ENCODE measurements around the gene POGLUT3. TPM values are rescaled to one million over a fixed set of nuclear protein-coding genes. Genes with fewer than 3 reads are reported as not detected.

The POGLUT3 gene
- 6.8 and 7.8 TPM in 2 replicates for total RNA-seq (2014; rRNA removed; shearing (Covaris generic))

DNA sequence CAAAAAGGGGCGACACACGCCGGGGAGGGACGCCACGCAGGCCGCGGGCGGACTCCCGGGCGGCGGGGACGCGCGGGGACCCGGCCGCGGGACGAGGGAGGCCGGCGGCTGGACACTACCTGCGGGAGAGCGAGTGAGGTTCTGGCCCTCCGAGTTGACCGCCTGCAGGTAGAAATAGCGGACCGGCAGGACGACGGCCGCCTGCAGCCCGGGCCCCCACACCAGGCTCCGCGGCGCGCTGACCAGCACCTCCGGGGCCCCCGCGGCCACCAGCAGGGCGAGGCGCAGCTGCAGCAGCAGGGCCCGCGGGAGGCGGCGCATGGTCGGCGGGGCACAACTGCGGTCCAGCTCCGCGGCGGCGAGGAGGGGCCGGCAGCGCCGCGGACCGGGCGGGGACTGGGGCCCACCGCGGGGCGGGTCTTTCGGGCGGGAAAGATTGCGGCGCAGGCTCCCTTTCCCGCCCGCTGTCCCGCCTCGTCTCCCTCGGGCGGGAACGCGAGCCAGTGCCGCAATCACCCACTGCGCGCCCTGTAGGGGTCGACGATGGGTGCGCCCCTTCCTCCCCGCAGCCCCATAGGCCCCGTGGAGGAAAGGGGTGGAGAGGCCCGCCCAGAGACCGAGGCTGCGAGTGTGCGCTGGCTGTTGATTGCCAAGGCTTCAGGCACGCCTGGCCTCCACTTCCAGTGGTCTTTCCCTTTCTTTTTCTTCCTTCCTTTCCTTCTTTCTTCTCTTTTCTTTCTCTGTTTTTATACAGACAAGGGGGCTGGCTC, at the start of gene POGLUT3:
POGLUT3 (minus strand) TSS at position 339 of the 770 bp plus-strand sequence; CDS start at position 321, 18 bp downstream.
- DNase-seq (ENCODE audit: low spot score): peak; percentile 47

GRCh38 chr11:108545909-108546501, 47.8 kb upstream of the POGLUT3 start:
- no peak for DNase-seq (ENCODE audit: low spot score)

DNA sequence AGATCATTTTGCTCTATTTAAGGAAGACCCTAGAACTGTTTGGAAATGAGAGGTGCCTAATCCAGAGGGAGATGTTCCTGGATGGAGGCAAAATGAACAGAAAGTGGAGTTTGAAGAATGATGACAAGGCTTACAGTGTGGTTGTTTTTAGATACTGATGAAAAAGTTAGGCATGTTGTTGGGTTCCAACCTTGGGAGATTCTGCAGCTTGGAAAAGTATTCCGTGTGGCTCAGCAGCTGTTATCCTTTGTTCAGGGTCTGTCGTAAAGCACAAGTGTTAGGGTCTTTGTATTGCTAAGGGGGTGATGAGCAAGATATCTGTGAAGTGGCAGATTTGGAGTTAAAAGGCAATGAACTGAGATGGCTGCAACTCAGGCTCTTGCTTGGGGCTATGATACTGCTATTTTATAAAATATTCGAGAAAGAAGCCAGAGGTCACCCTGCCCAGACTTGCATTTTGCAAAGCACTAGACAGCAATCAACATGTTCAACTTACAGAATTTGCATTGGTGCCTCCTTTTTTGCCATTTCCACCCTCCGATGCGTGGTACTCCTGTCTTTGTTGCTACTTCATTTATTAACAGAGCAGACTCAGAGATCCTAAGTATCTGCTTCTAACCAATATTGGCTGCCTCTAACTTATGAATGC, 45.3 kb upstream of the POGLUT3 start:
- no peak for DNase-seq (ENCODE audit: low spot score)

GRCh38 chr11:108541531-108541930, 43.3 kb upstream of the POGLUT3 start:
- DNase-seq (ENCODE audit: low spot score): no peak

GRCh38 chr11:108538502-108538901, 40.3 kb upstream of the POGLUT3 start:
- no peak for DNase-seq (ENCODE audit: low spot score)

DNA sequence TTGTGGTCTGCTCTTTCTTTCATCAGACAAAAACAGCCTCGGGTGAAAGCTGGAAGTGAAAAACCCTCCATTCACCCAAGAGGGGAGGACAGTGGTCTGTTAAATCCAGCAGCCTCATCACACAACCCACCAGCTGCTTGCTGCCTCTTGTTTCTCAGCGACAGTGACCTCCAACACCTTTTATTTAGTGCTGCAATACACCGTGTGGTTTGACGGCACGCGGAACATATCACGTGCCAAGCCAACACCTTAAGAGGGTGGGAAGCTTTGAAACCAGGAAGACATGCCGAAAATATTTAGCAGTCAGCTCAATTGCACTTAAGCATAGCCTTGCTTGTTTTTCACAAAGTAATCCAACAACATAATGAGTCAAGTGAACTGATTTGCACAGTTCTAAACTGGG, 39.8 kb upstream of the POGLUT3 start:
- peak; percentile 66 for DNase-seq (ENCODE audit: low spot score)

GRCh38 chr11:108536783-108537182, 38.6 kb upstream of the POGLUT3 start:
- DNase-seq (ENCODE audit: low spot score): no peak

DNA sequence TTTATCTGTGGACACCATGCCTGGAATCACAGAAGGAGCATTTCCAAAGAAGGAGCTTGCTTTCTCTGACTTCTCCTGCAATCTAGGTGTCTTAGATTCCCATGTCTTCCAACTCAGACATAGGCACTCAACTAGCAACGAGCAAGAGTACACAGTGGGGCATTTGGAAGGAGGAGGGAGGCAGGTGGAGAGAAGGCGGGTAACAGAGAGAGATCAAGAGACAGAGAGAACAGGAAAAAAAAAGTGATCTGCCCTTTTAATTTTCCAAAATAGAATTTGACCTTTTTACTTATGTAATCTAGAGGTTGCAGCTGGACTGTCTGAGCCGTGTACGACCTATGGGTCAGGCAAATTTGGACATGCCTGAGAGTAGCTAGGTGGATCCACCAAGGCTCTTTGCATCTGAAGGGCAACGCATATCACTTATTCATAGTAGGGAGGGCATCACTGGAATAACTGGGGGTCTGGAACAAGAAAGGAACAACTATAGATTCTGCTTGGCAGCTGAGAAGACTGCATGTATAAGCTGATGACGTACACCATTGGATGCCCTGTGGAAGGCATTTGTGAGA, 37.3 kb upstream of the POGLUT3 start:
- no peak for DNase-seq (ENCODE audit: low spot score)

DNA sequence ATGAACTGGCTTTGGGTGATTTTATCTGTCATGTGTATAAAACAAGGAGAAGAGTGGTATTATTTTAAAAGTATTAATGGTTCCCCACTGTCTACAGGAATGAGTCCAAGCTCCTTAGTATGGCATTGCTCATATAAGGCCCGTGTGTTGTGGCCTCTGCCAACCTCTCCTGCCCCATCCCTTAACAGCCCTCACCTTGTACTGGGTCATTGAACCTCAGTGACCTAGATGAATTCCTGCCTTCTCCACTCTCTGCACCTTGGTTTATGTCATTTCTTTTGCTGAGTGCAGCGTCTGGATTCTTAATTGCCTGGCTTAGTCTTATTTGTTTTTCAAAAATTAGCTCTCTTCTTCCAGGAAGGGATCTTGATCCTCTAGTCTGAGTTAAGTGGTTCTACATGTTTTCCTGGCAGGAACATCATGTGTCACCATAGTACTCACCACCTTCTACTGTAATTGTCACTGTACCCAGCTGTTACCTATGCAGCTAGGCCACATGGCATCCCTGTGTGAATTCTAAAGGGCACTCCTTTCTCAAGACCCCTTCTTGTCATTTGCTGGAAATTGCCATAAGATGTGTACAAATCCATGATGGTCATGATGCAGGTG, 36.2 kb upstream of the POGLUT3 start:
- DNase-seq (ENCODE audit: low spot score): no peak

- DNase-seq (ENCODE audit: low spot score): no peak
These were observed 32.2 kb upstream of the POGLUT3 start for GRCh38 chr11:108530426-108530825.

GRCh38 chr11:108527382-108527781, 29.2 kb upstream of the POGLUT3 start:
- no peak for DNase-seq (ENCODE audit: low spot score)

DNA sequence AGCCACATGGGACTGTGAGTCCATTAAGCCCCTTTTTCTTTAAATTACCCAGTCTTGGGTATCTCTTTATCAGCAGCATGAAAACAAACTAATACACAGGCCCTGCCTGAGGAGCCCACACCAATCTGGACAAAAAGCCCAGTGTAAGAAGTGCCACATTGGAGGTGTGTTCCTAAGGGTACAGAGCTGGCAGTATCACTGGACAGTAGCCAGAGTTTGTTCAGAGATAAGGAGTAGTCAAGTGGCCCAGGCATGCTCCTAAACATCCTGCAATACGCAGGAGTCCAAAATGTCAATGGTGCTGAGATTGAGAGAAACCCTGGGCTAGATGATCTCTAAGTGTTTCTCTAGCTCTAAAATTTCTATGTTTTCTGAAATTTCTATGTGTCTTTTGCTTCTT, 27.0 kb upstream of the POGLUT3 start:
- DNase-seq (ENCODE audit: low spot score): no peak

GRCh38 chr11:108524422-108524821, 26.2 kb upstream of the POGLUT3 start:
- DNase-seq (ENCODE audit: low spot score): peak; percentile 52

GRCh38 chr11:108522318-108522717, 24.1 kb upstream of the POGLUT3 start:
- no peak for DNase-seq (ENCODE audit: low spot score)

- DNase-seq (ENCODE audit: low spot score): no peak
These were observed 20.4 kb upstream of the POGLUT3 start for GRCh38 chr11:108518581-108518980.

DNA sequence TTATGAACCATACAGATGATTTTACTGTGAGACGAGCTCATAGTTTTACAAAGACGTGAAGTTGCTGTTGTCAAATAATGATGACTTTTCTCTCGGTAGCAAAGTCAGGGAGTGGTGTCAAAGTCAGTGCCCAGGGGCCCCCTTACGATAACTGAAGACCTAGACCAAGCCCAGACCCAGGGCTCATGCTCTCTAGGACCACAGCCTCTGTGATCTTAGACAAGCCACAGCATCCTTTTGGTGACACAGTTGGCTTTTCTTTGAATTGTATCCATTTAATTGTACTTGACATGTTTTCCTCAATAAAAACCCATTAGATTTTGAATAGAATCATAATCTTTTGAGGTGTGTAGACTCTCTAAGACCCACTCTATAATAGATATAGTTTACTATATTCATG, 17.9 kb upstream of the POGLUT3 start:
- no peak for DNase-seq (ENCODE audit: low spot score)

- no peak for DNase-seq (ENCODE audit: low spot score)
These were observed 14.5 kb upstream of the POGLUT3 start for GRCh38 chr11:108512708-108513107.

GRCh38 chr11:108511851-108512474, 13.8 kb upstream of the POGLUT3 start:
- no peak for DNase-seq (ENCODE audit: low spot score)

DNA sequence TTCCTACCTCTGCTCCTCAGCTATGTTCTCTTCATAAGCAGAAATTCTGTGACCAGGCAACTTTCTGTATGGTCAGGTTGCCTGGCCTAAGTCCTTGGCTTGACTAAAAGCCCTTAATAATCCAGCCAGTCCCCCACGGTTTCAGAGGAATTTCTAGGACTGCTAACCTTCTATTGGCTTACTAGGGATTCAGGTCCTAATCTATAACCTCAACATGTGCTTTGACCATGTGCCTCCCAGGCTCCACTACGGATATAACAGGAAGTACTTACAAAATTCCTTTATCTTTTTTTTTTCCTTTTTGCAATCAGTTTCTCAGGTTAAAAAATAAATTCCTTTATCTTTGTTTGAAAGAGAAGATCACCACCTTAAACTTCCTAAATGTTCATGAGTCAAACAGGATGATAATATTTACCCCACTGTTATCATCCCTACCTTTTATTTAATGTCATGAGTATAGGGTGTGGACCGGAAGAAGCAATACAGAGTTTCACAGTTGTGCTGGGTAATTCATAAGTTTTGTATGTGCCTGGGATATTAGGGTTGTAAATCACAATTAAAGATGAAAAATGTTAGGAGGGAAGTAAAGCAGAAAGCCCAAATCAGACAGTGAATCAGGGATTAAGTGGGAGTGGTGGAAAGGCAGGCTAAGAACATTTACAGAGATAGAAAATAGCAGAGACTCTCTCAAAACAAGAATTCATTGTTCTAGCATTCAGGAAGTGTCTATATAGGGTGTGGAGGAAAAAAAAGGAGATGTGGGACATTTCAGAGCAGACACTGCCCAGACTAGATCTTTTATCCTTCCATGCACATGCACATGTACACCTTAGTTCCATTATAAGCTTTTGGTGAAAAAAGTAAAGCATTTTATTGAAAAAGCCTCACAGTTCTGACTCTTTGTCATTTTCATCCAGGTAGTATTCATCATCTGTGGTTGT, 10.7 kb upstream of the POGLUT3 start:
- no peak for DNase-seq (ENCODE audit: low spot score)

- DNase-seq (ENCODE audit: low spot score): no peak
These were observed 3.2 kb upstream of the POGLUT3 start for GRCh38 chr11:108501396-108501795.

All from HT-29 (cell line).